ENCODE data around the gene COL4A6. TPM values are rescaled to one million over a fixed set of nuclear protein-coding genes. Genes with fewer than 3 reads are reported as not detected.

The COL4A6 gene
- total RNA-seq, 1 experiment from 2014 or later: 2.4 TPM

DNA sequence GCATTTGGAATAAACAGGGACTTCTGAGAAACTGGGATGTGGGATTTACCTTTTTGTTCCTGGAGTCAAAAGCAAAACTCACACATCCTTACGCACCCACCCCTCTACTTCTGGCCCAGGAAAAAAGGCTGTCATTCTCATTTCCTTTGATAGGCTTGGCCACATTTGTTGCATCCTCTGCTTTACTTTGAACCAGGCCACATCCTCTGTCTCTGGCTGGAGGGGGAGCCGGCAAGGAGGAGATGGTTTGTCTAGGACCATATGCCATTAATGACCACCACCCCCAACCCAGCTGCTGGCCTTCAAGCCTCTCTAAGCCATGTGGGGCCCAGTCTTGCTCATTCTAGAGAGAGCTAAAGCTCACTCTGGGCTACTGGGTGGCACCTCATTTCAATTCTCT, 282.1 kb downstream of the COL4A6 start:
- intact Hi-C loops (cut with micrococcal nuclease): no loop called here
- TF ChIP-seq CBX3 (IDR thresholded peaks at IDR 0.05; ENCODE audit: low read depth) (no peak), TCF7L2 (IDR thresholded peaks at IDR 0.05; ENCODE audit: borderline replicate concordance, extremely low read depth, insufficient read depth, insufficient read length) (no peak)
- BruUV-seq (replicated peaks): no TSS peak
- DNase-seq (ENCODE audit: low read depth, low spot score) (no peak), ATAC-seq (no peak)
- Histone ChIP-seq H3K9me3 (ENCODE audit: control insufficient read depth in 1 of 2, insufficient read depth in 1 of 2, low read depth in 1 of 2, low read length in 2 of 2) (no peaks in the 10 kb centered on the region), H3K4me3 (replicated peaks in 1 of 2; ENCODE audit: low read depth in 1 of 2, low read length in 2 of 2) (no peak overlapping the region), H2AFZ (ENCODE audit: low read depth, low read length, poor library complexity, severe bottlenecking) (no peak overlapping the region), H3K9me2 (ENCODE audit: insufficient read depth) (no peaks in the 10 kb centered on the region), H3K36me3 (ENCODE audit: control insufficient read depth in 1 of 2, insufficient read depth in 2 of 2, low read length in 2 of 2) (no peaks in the 10 kb centered on the region), H4K20me1 (ENCODE audit: insufficient read depth) (no peaks in the 10 kb centered on the region), H3K27ac (ENCODE audit: low read depth, low read length) (no peak overlapping the region), H3K27me3 (ENCODE audit: insufficient read depth, low read length) (no peaks in the 10 kb centered on the region), H3K4me2 (ENCODE audit: low read length) (no peak overlapping the region), H3K79me2 (ENCODE audit: insufficient read depth, low read length) (no peaks in the 10 kb centered on the region), H3K4me1 (ENCODE audit: control insufficient read depth in 1 of 2, insufficient read depth in 2 of 2, low read length in 2 of 2) (peaks cover 2 to 8% of the 10 kb centered on the region in 2 experiments; a peak in 1 of 4 replicates), H3K9ac (ENCODE audit: low read length) (no peak overlapping the region)
- POLR2A ChIA-PET: no interaction called here
- RAD21 ChIA-PET (ENCODE audit: low non-redundant PET in 1 of 2, low total read pairs in 2 of 2, uncharacterized antibody in 2 of 2, unreplicated experiment in 2 of 2): no interaction called here
- CTCF ChIA-PET: no interaction called here

DNA sequence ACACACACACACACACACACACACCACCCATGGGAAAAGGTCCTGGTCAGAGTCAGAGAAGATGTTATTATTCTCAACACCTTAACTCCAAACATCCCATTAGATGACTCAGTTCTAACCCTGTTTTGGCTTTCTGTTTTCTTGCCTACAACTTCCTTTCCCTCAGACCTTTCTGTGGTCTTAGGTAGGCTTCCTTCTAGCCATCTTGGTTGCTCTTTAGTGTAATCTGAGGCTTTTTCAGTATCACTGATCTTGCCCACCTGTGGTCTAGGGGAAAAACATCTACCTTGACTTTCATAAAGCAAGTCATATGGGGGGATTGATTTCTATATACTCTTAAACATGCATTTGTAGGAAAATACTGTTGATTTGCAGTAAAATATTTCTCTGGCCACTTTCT, 289.7 kb downstream of the COL4A6 start:
- intact Hi-C loops (cut with micrococcal nuclease): no loop called here
- no peaks in the 10 kb centered on the region for H3K27me3 ChIP-seq (ENCODE audit: insufficient read depth, low read length)
- no peak overlapping the region for H3K9ac ChIP-seq (ENCODE audit: low read length)
- CTCF ChIA-PET: no interaction called here
- no peaks in the 10 kb centered on the region for H3K9me3 ChIP-seq (ENCODE audit: control insufficient read depth in 1 of 2, insufficient read depth in 1 of 2, low read depth in 1 of 2, low read length in 2 of 2)
- H4K20me1 ChIP-seq (ENCODE audit: insufficient read depth): no peaks in the 10 kb centered on the region
- H3K4me1 ChIP-seq (ENCODE audit: control insufficient read depth in 1 of 2, insufficient read depth in 2 of 2, low read length in 2 of 2): no peaks in the 10 kb centered on the region
- H3K36me3 ChIP-seq (ENCODE audit: control insufficient read depth in 1 of 2, insufficient read depth in 2 of 2, low read length in 2 of 2): no peaks in the 10 kb centered on the region
- H3K79me2 ChIP-seq (ENCODE audit: insufficient read depth, low read length): no peaks in the 10 kb centered on the region
- ATAC-seq: no peak
- POLR2A ChIA-PET: no interaction called here
- BruUV-seq (replicated peaks): no TSS peak
- H3K9me2 ChIP-seq (ENCODE audit: insufficient read depth): no peaks in the 10 kb centered on the region
- H2AFZ ChIP-seq (ENCODE audit: low read depth, low read length, poor library complexity, severe bottlenecking): no peak overlapping the region
- no peak overlapping the region for H3K4me3 ChIP-seq (replicated peaks in 1 of 2; ENCODE audit: low read depth in 1 of 2, low read length in 2 of 2)
- RAD21 ChIA-PET (ENCODE audit: low non-redundant PET in 1 of 2, low total read pairs in 2 of 2, uncharacterized antibody in 2 of 2, unreplicated experiment in 2 of 2): no interaction called here
- DNase-seq (ENCODE audit: low read depth, low spot score): no peak
- no peak for TF ChIP-seq TCF7L2 (IDR thresholded peaks at IDR 0.05; ENCODE audit: borderline replicate concordance, extremely low read depth, insufficient read depth, insufficient read length)
- TF ChIP-seq EGR1 (IDR thresholded peaks at IDR 0.05; ENCODE audit: low read depth): no peak
- no peak for TF ChIP-seq ZNF274 (IDR thresholded peaks at IDR 0.05; ENCODE audit: low read depth, low read length)
- no peak for TF ChIP-seq ELF1 (IDR thresholded peaks at IDR 0.05; ENCODE audit: borderline replicate concordance, low read depth)
- TF ChIP-seq POLR2A (IDR thresholded peaks at IDR 0.05; ENCODE audit: borderline replicate concordance, extremely low read depth, insufficient read depth, insufficient read length): no peak
- TF ChIP-seq RAD21 (IDR thresholded peaks at IDR 0.05; ENCODE audit: low read depth): no peak
- TF ChIP-seq, protein P1, sequence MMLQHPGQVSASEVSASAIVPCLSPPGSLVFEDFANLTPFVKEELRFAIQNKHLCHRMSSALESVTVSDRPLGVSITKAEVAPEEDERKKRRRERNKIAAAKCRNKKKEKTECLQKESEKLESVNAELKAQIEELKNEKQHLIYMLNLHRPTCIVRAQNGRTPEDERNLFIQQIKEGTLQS (IDR thresholded peaks at IDR 0.05): no peak
- no peak for TF ChIP-seq CBX3 (IDR thresholded peaks at IDR 0.05; ENCODE audit: low read depth)
- TF ChIP-seq CTCF (IDR thresholded peaks at IDR 0.05 in 2 of 3, conservative IDR thresholded peaks at IDR 0.05 in 1 of 3; ENCODE audit: borderline replicate concordance in 1 of 3, insufficient read depth in 1 of 3, low read depth in 2 of 3, low read length in 2 of 3): no peak
- TF ChIP-seq, protein P2, sequence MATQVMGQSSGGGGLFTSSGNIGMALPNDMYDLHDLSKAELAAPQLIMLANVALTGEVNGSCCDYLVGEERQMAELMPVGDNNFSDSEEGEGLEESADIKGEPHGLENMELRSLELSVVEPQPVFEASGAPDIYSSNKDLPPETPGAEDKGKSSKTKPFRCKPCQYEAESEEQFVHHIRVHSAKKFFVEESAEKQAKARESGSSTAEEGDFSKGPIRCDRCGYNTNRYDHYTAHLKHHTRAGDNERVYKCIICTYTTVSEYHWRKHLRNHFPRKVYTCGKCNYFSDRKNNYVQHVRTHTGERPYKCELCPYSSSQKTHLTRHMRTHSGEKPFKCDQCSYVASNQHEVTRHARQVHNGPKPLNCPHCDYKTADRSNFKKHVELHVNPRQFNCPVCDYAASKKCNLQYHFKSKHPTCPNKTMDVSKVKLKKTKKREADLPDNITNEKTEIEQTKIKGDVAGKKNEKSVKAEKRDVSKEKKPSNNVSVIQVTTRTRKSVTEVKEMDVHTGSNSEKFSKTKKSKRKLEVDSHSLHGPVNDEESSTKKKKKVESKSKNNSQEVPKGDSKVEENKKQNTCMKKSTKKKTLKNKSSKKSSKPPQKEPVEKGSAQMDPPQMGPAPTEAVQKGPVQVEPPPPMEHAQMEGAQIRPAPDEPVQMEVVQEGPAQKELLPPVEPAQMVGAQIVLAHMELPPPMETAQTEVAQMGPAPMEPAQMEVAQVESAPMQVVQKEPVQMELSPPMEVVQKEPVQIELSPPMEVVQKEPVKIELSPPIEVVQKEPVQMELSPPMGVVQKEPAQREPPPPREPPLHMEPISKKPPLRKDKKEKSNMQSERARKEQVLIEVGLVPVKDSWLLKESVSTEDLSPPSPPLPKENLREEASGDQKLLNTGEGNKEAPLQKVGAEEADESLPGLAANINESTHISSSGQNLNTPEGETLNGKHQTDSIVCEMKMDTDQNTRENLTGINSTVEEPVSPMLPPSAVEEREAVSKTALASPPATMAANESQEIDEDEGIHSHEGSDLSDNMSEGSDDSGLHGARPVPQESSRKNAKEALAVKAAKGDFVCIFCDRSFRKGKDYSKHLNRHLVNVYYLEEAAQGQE (IDR thresholded peaks at IDR 0.05; ENCODE audit: low read depth): no peak
- TF ChIP-seq JUND (IDR thresholded peaks at IDR 0.05): no peak
- no peak for TF ChIP-seq POLR2AphosphoS5 (IDR thresholded peaks at IDR 0.05; ENCODE audit: low read depth, low read length)
- TF ChIP-seq EZH2 (IDR thresholded peaks at IDR 0.05): no peak
- no peak for TF ChIP-seq MAX (IDR thresholded peaks at IDR 0.05)
- no peak for TF ChIP-seq FOSL1 (IDR thresholded peaks at IDR 0.05; ENCODE audit: low read depth)
- H3K4me2 ChIP-seq (ENCODE audit: low read length): no peak overlapping the region
- H3K27ac ChIP-seq (ENCODE audit: low read depth, low read length): no peak overlapping the region
